ENCODE measurements around the gene FAM114A1.

Gene FAM114A1

DNA sequence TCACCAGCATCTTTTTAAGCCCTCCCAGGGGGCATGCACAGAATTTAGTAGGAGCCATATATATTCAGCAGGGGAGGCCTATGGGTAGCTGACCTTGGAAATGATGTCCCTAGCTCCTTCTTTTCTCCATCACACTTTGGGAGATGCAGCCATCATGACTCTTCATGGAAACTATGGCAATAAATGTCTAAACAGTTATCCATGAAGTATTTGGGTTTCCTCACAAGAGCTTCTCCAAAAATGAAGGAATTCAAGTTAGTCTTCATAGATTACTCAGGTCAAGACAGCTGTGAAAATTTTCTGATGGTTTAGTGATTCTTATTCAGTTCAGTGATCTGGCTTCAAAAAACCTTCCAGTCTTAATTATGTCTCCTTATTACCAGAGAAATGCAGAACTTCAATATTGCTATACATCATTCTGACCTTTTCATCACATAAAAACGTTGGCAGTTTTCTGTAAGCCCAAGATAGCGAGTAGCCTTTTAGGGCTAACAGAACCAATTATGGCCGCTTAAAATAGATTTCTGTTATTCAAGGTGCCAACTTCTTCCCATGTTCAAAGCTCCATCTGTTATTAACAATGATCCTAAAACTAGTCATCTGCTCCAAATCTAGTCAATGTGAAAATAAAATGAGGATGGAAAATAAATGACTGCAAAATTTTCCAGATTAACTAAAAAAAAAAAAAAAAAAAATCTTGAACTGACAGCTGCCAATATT is 112.1 kb downstream of the FAM114A1 start:
- no peaks in the 10 kb centered on the region for H3K4me1 ChIP-seq (ENCODE audit: control insufficient read depth, low read depth, low read length)
- no peak overlapping the region for H2BK5ac ChIP-seq (ENCODE audit: low read length)
- H3K23ac ChIP-seq (ENCODE audit: low read length): no peak overlapping the region
- no peak overlapping the region for H4K8ac ChIP-seq (ENCODE audit: low read depth, low read length)
- H3K9ac ChIP-seq (ENCODE audit: low read length): no peak overlapping the region
- no peak overlapping the region for H2BK15ac ChIP-seq (replicated peaks; ENCODE audit: low read depth)
- no peak overlapping the region for H3K4ac ChIP-seq (ENCODE audit: low read depth, low read length)
- H4K5ac ChIP-seq (ENCODE audit: low read length): no peak overlapping the region
- no peak overlapping the region for H3K4me2 ChIP-seq (ENCODE audit: low read length)
- H3K27ac ChIP-seq (ENCODE audit: low read depth, low read length): no peak overlapping the region
- H3K36me3 ChIP-seq (ENCODE audit: control insufficient read depth, insufficient read depth, low read length): no peaks in the 10 kb centered on the region
- no CpG with 5 or more reads among the region's 3 CpGs for WGBS (ENCODE audit: extremely low coverage, insufficient coverage, low lambda C conversion rate)
- H2AK5ac ChIP-seq (ENCODE audit: low read length): no peak overlapping the region
- no peak overlapping the region for H3K18ac ChIP-seq (ENCODE audit: low read length)
- no peaks in the 10 kb centered on the region for H3K79me2 ChIP-seq (ENCODE audit: control insufficient read depth, insufficient read depth, low read length)
- H3K27me3 ChIP-seq (ENCODE audit: insufficient read depth, low read length, poor library complexity): no peaks in the 10 kb centered on the region
- H3K56ac ChIP-seq (ENCODE audit: low read length): no peak overlapping the region
- no peak overlapping the region for H3K4me3 ChIP-seq (ENCODE audit: low read length)
- no peak overlapping the region for H2BK120ac ChIP-seq (ENCODE audit: low read depth, low read length)
- no peaks in the 10 kb centered on the region for H3K79me1 ChIP-seq (ENCODE audit: low read length)
- DNase-seq: no peak

GRCh38 chr4:38980903-38981676 is 113.5 kb downstream of the FAM114A1 start:
- Histone ChIP-seq H3K23ac (ENCODE audit: low read length) (no peak overlapping the region), H2BK5ac (ENCODE audit: low read length) (no peak overlapping the region), H3K4me3 (ENCODE audit: low read length) (no peak overlapping the region), H3K4me1 (ENCODE audit: control insufficient read depth, low read depth, low read length) (no peaks in the 10 kb centered on the region), H2BK120ac (ENCODE audit: low read depth, low read length) (no peak overlapping the region), H3K18ac (ENCODE audit: low read length) (no peak overlapping the region), H2BK15ac (replicated peaks; ENCODE audit: low read depth) (no peak overlapping the region), H3K79me2 (ENCODE audit: control insufficient read depth, insufficient read depth, low read length) (no peaks in the 10 kb centered on the region), H3K4ac (ENCODE audit: low read depth, low read length) (no peak overlapping the region), H2AK5ac (ENCODE audit: low read length) (no peak overlapping the region), H3K79me1 (ENCODE audit: low read length) (no peaks in the 10 kb centered on the region), H4K5ac (ENCODE audit: low read length) (no peak overlapping the region), H3K27me3 (ENCODE audit: insufficient read depth, low read length, poor library complexity) (no peaks in the 10 kb centered on the region), H4K8ac (ENCODE audit: low read depth, low read length) (no peak overlapping the region), H3K9ac (ENCODE audit: low read length) (no peak overlapping the region), H3K4me2 (ENCODE audit: low read length) (no peak overlapping the region), H3K56ac (ENCODE audit: low read length) (no peak overlapping the region), H3K36me3 (ENCODE audit: control insufficient read depth, insufficient read depth, low read length) (no peaks in the 10 kb centered on the region), H3K27ac (ENCODE audit: low read depth, low read length) (no peak overlapping the region)
- WGBS (ENCODE audit: extremely low coverage, insufficient coverage, low lambda C conversion rate): no CpG with 5 or more reads among the region's 7 CpGs
- no peak for DNase-seq

DNA sequence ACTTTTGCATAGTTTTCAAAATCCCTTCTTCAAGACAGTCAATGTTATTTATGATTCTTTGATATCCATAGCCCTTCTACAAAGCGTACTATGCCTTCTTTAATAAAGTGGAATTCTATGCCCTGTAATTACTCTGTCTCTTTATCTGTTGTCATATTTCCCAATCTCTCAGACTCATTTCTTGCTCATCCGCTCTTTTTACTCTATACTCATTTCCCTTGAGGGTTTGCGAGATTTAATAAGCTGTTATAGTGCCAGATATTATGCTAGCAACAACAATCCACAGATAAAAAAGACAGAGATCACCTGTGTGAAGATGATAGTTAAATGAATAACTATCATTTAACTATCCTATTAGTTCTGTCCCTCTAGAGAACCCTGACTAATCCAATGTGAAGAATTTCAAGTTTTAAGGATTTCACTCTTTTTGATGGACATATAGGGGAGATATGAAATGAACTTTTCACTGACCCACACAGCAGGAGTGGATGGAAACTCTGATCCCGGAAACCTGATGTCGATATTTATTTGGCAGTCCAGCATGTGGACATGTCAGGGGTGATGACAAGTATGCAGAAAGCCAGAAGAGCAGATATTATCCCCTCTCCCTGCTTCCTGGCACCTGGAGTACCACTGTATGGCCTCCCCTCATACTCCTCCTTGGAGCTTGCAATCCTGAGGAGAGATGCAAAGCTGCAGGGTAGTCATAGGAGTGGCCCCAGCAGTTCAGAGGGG is 114.9 kb downstream of the FAM114A1 start:
- Histone ChIP-seq H3K79me1 (ENCODE audit: low read length) (no peaks in the 10 kb centered on the region), H3K36me3 (ENCODE audit: control insufficient read depth, insufficient read depth, low read length) (no peaks in the 10 kb centered on the region), H2BK120ac (ENCODE audit: low read depth, low read length) (no peak overlapping the region), H4K5ac (ENCODE audit: low read length) (no peak overlapping the region), H3K18ac (ENCODE audit: low read length) (no peak overlapping the region), H2BK15ac (replicated peaks; ENCODE audit: low read depth) (no peak overlapping the region), H3K4me3 (ENCODE audit: low read length) (no peak overlapping the region), H3K4me1 (ENCODE audit: control insufficient read depth, low read depth, low read length) (no peaks in the 10 kb centered on the region), H3K79me2 (ENCODE audit: control insufficient read depth, insufficient read depth, low read length) (no peaks in the 10 kb centered on the region), H2AK5ac (ENCODE audit: low read length) (no peak overlapping the region), H3K4me2 (ENCODE audit: low read length) (no peak overlapping the region), H3K23ac (ENCODE audit: low read length) (no peak overlapping the region), H2BK5ac (ENCODE audit: low read length) (no peak overlapping the region), H4K8ac (ENCODE audit: low read depth, low read length) (no peak overlapping the region), H3K56ac (ENCODE audit: low read length) (no peak overlapping the region), H3K27ac (ENCODE audit: low read depth, low read length) (no peak overlapping the region), H3K4ac (ENCODE audit: low read depth, low read length) (no peak overlapping the region), H3K9ac (ENCODE audit: low read length) (no peak overlapping the region), H3K27me3 (ENCODE audit: insufficient read depth, low read length, poor library complexity) (no peaks in the 10 kb centered on the region)
- DNase-seq: no peak
- WGBS (ENCODE audit: extremely low coverage, insufficient coverage, low lambda C conversion rate): no CpG with 5 or more reads among the region's 5 CpGs

DNA sequence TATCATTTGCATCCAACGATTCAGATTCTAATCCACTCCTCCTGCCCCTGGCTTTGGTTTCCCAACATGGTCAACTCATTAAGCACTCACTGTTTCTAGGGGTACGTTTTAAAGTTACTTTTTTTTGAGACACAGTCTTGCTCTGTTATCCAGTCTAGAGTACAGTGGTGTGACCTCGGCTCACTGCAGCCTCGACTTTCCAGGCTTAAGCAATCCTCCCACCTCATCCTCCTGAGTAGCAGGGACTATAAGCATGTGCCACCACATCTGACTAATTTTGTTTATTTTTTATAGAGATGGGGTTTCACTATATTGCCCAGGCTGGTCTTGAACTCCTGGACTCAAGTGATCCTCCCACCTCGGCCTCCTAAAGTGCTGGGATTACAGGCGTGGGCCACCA is 115.7 kb downstream of the FAM114A1 start:
- Histone ChIP-seq H3K79me2 (ENCODE audit: control insufficient read depth, insufficient read depth, low read length) (no peaks in the 10 kb centered on the region), H3K18ac (ENCODE audit: low read length) (no peak overlapping the region), H3K9ac (ENCODE audit: low read length) (no peak overlapping the region), H3K56ac (ENCODE audit: low read length) (no peak overlapping the region), H2BK120ac (ENCODE audit: low read depth, low read length) (no peak overlapping the region), H4K5ac (ENCODE audit: low read length) (no peak overlapping the region), H3K36me3 (ENCODE audit: control insufficient read depth, insufficient read depth, low read length) (no peaks in the 10 kb centered on the region), H3K4me2 (ENCODE audit: low read length) (no peak overlapping the region), H3K4ac (ENCODE audit: low read depth, low read length) (no peak overlapping the region), H3K27me3 (ENCODE audit: insufficient read depth, low read length, poor library complexity) (no peaks in the 10 kb centered on the region), H2AK5ac (ENCODE audit: low read length) (no peak overlapping the region), H3K23ac (ENCODE audit: low read length) (no peak overlapping the region), H3K4me3 (ENCODE audit: low read length) (no peak overlapping the region), H4K8ac (ENCODE audit: low read depth, low read length) (no peak overlapping the region), H2BK15ac (replicated peaks; ENCODE audit: low read depth) (no peak overlapping the region), H2BK5ac (ENCODE audit: low read length) (no peak overlapping the region), H3K79me1 (ENCODE audit: low read length) (no peaks in the 10 kb centered on the region), H3K27ac (ENCODE audit: low read depth, low read length) (no peak overlapping the region), H3K4me1 (ENCODE audit: control insufficient read depth, low read depth, low read length) (no peaks in the 10 kb centered on the region)
- no CpG with 5 or more reads among the region's 6 CpGs for WGBS (ENCODE audit: extremely low coverage, insufficient coverage, low lambda C conversion rate)
- DNase-seq: no peak

DNA sequence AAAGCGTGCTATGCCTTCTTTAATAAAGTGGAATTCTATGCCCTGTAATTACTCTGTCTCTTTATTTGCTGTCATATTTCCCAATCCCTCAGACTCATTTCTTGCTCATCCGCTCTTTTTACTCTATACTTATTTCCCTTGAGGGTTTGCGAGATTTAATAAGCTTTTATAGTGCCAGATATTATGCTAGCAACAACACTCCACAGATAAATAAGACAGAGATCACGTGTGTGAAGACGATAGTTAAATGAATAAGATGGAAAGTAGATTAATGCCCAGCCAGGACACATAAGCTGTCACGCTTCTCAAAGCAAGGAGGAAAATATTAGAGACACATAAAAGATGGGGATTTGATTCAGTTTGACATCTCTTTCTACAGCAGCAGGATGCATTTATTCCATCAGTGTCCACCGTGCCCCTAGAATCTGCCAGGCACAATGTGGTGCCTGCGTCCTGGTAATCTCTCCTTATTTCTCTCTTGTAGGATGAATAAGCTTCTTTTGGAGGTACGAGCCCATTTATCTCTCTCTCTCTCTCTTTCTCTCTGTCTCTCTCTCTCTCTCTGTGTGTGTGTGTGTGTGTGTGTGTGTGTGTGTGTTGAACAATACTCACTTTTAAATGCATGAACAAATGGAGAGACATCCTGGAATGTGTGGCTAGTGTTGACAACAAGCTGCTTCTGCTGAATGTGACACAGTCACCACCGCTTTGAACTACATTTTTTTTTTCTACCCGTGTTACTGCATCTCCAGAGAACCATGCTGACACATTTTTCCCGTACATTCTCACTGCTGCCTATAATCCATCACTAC is 116.4 kb downstream of the FAM114A1 start:
- no peak overlapping the region for H2BK5ac ChIP-seq (ENCODE audit: low read length)
- H3K23ac ChIP-seq (ENCODE audit: low read length): no peak overlapping the region
- no peak overlapping the region for H2AK5ac ChIP-seq (ENCODE audit: low read length)
- no peak overlapping the region for H3K27ac ChIP-seq (ENCODE audit: low read depth, low read length)
- H3K36me3 ChIP-seq (ENCODE audit: control insufficient read depth, insufficient read depth, low read length): no peaks in the 10 kb centered on the region
- no peak overlapping the region for H3K4me2 ChIP-seq (ENCODE audit: low read length)
- H4K5ac ChIP-seq (ENCODE audit: low read length): no peak overlapping the region
- no CpG with 5 or more reads among the region's 12 CpGs for WGBS (ENCODE audit: extremely low coverage, insufficient coverage, low lambda C conversion rate)
- H2BK120ac ChIP-seq (ENCODE audit: low read depth, low read length): no peak overlapping the region
- H3K79me1 ChIP-seq (ENCODE audit: low read length): no peaks in the 10 kb centered on the region
- no peak overlapping the region for H3K56ac ChIP-seq (ENCODE audit: low read length)
- H3K9ac ChIP-seq (ENCODE audit: low read length): no peak overlapping the region
- no peak for DNase-seq
- no peaks in the 10 kb centered on the region for H3K4me1 ChIP-seq (ENCODE audit: control insufficient read depth, low read depth, low read length)
- H2BK15ac ChIP-seq (replicated peaks; ENCODE audit: low read depth): no peak overlapping the region
- H3K4ac ChIP-seq (ENCODE audit: low read depth, low read length): no peak overlapping the region
- H3K27me3 ChIP-seq (ENCODE audit: insufficient read depth, low read length, poor library complexity): no peaks in the 10 kb centered on the region
- H3K79me2 ChIP-seq (ENCODE audit: control insufficient read depth, insufficient read depth, low read length): no peaks in the 10 kb centered on the region
- H3K18ac ChIP-seq (ENCODE audit: low read length): no peak overlapping the region
- no peak overlapping the region for H4K8ac ChIP-seq (ENCODE audit: low read depth, low read length)
- no peak overlapping the region for H3K4me3 ChIP-seq (ENCODE audit: low read length)
